K562 (cell line): Measurements from ENCODE around the gene RIIAD1. TPM values are rescaled to one million over a fixed set of nuclear protein-coding genes. Genes with fewer than 3 reads are reported as not detected.

Experiments used
- CREB3L1 ChIP-seq: fragments of 450-650 bp; IDR thresholded peaks from 2 replicates; pipeline ENCODE4 v1.6.1; 2014; ENCODE audit warnings: low read depth, mild to moderate bottlenecking, moderate library complexity, borderline replicate concordance
- CREM ChIP-seq: IDR thresholded peaks from 2 replicates; pipeline ENCODE4 v1.6.1; 2014; ENCODE audit warnings: antibody characterized with exemption, low read depth
- ERF ChIP-seq: fragments of 450-650 bp; formaldehyde crosslinking; IDR thresholded peaks from 2 replicates; pipeline ENCODE4 v1.4.0; 2020; ENCODE audit warnings: mild to moderate bottlenecking, mixed read lengths
- FOS ChIP-seq: IDR thresholded peaks from 3 replicates; pipeline ENCODE4 v1.6.1; 2011; ENCODE audit not compliant: insufficient read length; ENCODE audit errors: extremely low read depth
- HCFC1 ChIP-seq: IDR thresholded peaks from 2 replicates; pipeline ENCODE4 v1.6.1; 2012; ENCODE audit warnings: low read depth, low read length, improper control_type of control experiment
- IFI16 ChIP-seq: fragments of 250-450 bp; sonication (Bioruptor Pico); IDR thresholded peaks from 2 replicates; pipeline ENCODE4 v2.1.2; 2022; ENCODE audit warnings: mild to moderate bottlenecking, inconsistent platforms
- KAT2B ChIP-seq: IDR thresholded peaks from one replicate; pipeline ENCODE4 v1.6.1; 2012; ENCODE audit warnings: low read depth, mild to moderate bottlenecking, control low read depth, inconsistent platforms, low read length, moderate library complexity
- MAX ChIP-seq: sonication (generic); formaldehyde crosslinking; IDR thresholded peaks from 2 replicates; pipeline ENCODE4 v1.9.0; 2022; ENCODE audit warnings: mild to moderate bottlenecking, missing genetic modification reagents
- PBX2 ChIP-seq, 2 experiments: IDR thresholded peaks in 1 of 2; conservative IDR thresholded peaks in 1 of 2; 2 replicates each; pipeline ENCODE4 v1.6.1; 2016; ENCODE audit warnings: low read depth in 2 of 2, mild to moderate bottlenecking in 1 of 2, missing compliant biosample characterization in 1 of 2, missing genetic modification characterization in 1 of 2, moderate library complexity in 1 of 2
- PCBP1 ChIP-seq: fragments of 200-400 bp; formaldehyde crosslinking; IDR thresholded peaks from 2 replicates; pipeline ENCODE4 v1.6.1; 2018; ENCODE audit warnings: mild to moderate bottlenecking, low read depth, low read length; ENCODE audit not compliant: poor library complexity, severe bottlenecking
- SMARCE1 ChIP-seq: fragments of 450-650 bp; IDR thresholded peaks from 2 replicates; pipeline ENCODE4 v1.7.1; 2016; ENCODE audit warnings: mild to moderate bottlenecking
- TEAD4 ChIP-seq, 2 experiments: sonication (generic) in 1 of 2; formaldehyde crosslinking in 1 of 2; IDR thresholded peaks; 2 replicates each; pipeline versions ENCODE4 v1.6.1 to v1.8.0; 2012 to 2022; ENCODE audit warnings: borderline replicate concordance in 1 of 2, inconsistent platforms in 1 of 2, low read length in 1 of 2, mild to moderate bottlenecking in 1 of 2, missing genetic modification reagents in 1 of 2
- TRIM24 ChIP-seq, 2 experiments: fragments of 450-650 bp; IDR thresholded peaks; 2 replicates each; pipeline ENCODE4 v1.6.1; 2016
- XRCC5 ChIP-seq: fragments of 200-400 bp; formaldehyde crosslinking; IDR thresholded peaks from 2 replicates; pipeline ENCODE4 v1.6.1; 2017; ENCODE audit warnings: low read depth, mild to moderate bottlenecking, low read length
- ZBTB11 ChIP-seq, 3 experiments: fragments of 200-800 bp in 1 of 3; fragments of 250-450 bp in 1 of 3; fragments of 450-650 bp in 1 of 3; sonication (Bioruptor Pico) in 1 of 3; sonication (Bioruptor generic) in 1 of 3; formaldehyde crosslinking in 1 of 3; IDR thresholded peaks; 2 replicates each; pipeline versions ENCODE4 v1.6.1 to v1.8.0; 2016 to 2022; ENCODE audit warnings: mild to moderate bottlenecking in 2 of 3, missing genetic modification characterization in 2 of 3, missing compliant biosample characterization in 1 of 3, moderate library complexity in 1 of 3
- ZNF23 ChIP-seq: fragments of 250-450 bp; sonication (Bioruptor Pico); IDR thresholded peaks from 2 replicates; pipeline ENCODE4 v1.4.0; 2020; ENCODE audit warnings: mild to moderate bottlenecking
- ZNF408 ChIP-seq: fragments of 250-450 bp; sonication (Bioruptor Pico); IDR thresholded peaks from 2 replicates; pipeline ENCODE4 v1.4.0; 2020; ENCODE audit warnings: low read depth, mild to moderate bottlenecking, moderate library complexity
- polyA plus RNA-seq, 8 experiments: library from polyadenylated mRNA; depleted of rRNA in 4 of 8; stranded (reverse) in 5 of 8; unstranded in 3 of 8; fragments of >200 nt; fragmentation: Nextera tagmentation in 2 of 8; fragmentation: Illumina TruSeq in 1 of 8; extraction: Ambion mirVana in 2 of 8; extraction: Trizol in 1 of 8; gene quantifications; 2 replicates each; pipeline versions ENCODE4 v1.2.1 to v1.2.3, GENCODE V29; 2011 to 2014; ENCODE audit warnings: inconsistent platforms in 1 of 8, missing spikeins in 1 of 8
- total RNA-seq, 7 experiments: library from RNA; depleted of rRNA in 6 of 7; stranded (reverse); fragments of >200 nt in 6 of 7; fragmentation: Illumina TruSeq in 2 of 7; extraction: Trizol in 2 of 7; gene quantifications; 2 replicates each; pipeline versions ENCODE4 v1.2.1 to v1.2.3, GENCODE V29; 2011 to 2021; ENCODE audit warnings: low replicate concordance in 1 of 7

The RIIAD1 gene
- total and polyA plus RNA-seq, 9 of the 15 experiments (the other 6 are each of a cell fraction or from before 2014, with no cell fraction given), result not detected

- TF ChIP-seq PBX2 (CRISPR knock-in tag; IDR thresholded peaks at IDR 0.05; ENCODE audit: low read depth) (no peak), PBX2 (tag; conservative IDR thresholded peaks at IDR 0.05; ENCODE audit: low read depth) (no peak), CREB3L1 (peak; percentile 42; the same call in 1 of the 2 replicates), ZNF408 (CRISPR knock-in tag) (no peak), ERF (CRISPR knock-in tag) (no peak), CREM (peak; percentile 86), KAT2B (no peak), ZNF23 (CRISPR knock-in tag) (no peak), IFI16 (no peak), MAX (peak; percentile 45; the same call in 1 of the 2 replicates), TEAD4 (IDR thresholded peaks at IDR 0.05; ENCODE audit: low read length) (0 out of 2 replicates have a peak, but pooled peaks have one; percentile 9), TEAD4 (CRISPR knock-in tag; IDR thresholded peaks at IDR 0.05; ENCODE audit: borderline replicate concordance) (no peak), SMARCE1 (no peak), FOS (no peak), HCFC1 (peak; percentile 85), ZBTB11 (CRISPR knock-in tag; IDR thresholded peaks at IDR 0.05) (no peak; a peak in 1 of 6 replicates), TRIM24 (IDR thresholded peaks at IDR 0.05) (0 out of 4 replicates have a peak, but pooled peaks of 1 of the 2 experiments have one; percentile 12), XRCC5 (no peak), PCBP1 (peak; percentile 60)
Observed at GRCh38 chr1:151762941-151763921, 41.9 kb downstream of the RIIAD1 start, which contains the start of gene MRPL9 (continued).
